MCF 10A (cell line): ENCODE results near the gene NAA80. TPM values are rescaled to one million over a fixed set of nuclear protein-coding genes. Genes with fewer than 3 reads are reported as not detected.

Experiments used
- BruUV-seq: library from RNA; stranded (reverse); fragments of 400-500 nt; replicated peaks from 2 replicates; lab custom pipeline; 2021; lab: Mats Ljungman, UMichigan
- CTCF ChIA-PET: fragments of 300-600 bp; sonication (Branson Sonifier 250); formaldehyde crosslinking; extraction: SDS; loops from one replicate; lab custom pipeline; 2021; ENCODE audit warnings: antibody characterized with exemption, inconsistent platforms; lab: Yijun Ruan, JAX
- POLR2A ChIA-PET: fragments of 300-600, 350-650 bp; sonication (Branson Sonifier 250); formaldehyde crosslinking; extraction: SDS; loops from one replicate; lab custom pipeline; 2020; ENCODE audit warnings: antibody characterized with exemption, inconsistent platforms; lab: Yijun Ruan, JAX
- DNase-seq: peaks from one replicate; pipeline ENCODE4 v3.0.0-alpha.2; 2018; ENCODE audit not compliant: unreplicated experiment
- H3K27ac Mint-ChIP-seq: one replicate; pipeline ENCODE4 v1.8.0; 2022; ENCODE audit warnings: mild to moderate bottlenecking, low read depth, mixed read lengths; ENCODE audit not compliant: unreplicated experiment
- H3K27me3 Mint-ChIP-seq: one replicate; pipeline ENCODE4 v1.8.0; 2022; ENCODE audit warnings: mixed read lengths; ENCODE audit not compliant: insufficient read depth, unreplicated experiment
- H3K36me3 Mint-ChIP-seq: one replicate; pipeline ENCODE4 v1.8.0; 2022; ENCODE audit warnings: mild to moderate bottlenecking, moderate library complexity, mixed read lengths; ENCODE audit not compliant: insufficient read depth, unreplicated experiment
- H3K4me1 Mint-ChIP-seq: one replicate; pipeline ENCODE4 v1.8.0; 2022; ENCODE audit warnings: mixed read lengths; ENCODE audit not compliant: insufficient read depth, unreplicated experiment
- H3K4me3 Mint-ChIP-seq: one replicate; pipeline ENCODE4 v1.8.0; 2022; ENCODE audit warnings: mild to moderate bottlenecking, moderate library complexity, mixed read lengths; ENCODE audit not compliant: unreplicated experiment
- H3K9me3 Mint-ChIP-seq: one replicate; pipeline ENCODE4 v1.8.0; 2022; ENCODE audit warnings: mixed read lengths; ENCODE audit not compliant: unreplicated experiment
- CTCF ChIP-seq: fragments of 200-600 bp; IDR thresholded peaks from one replicate; pipeline ENCODE4 v1.8.0; 2022; ENCODE audit warnings: antibody characterized with exemption, mild to moderate bottlenecking; ENCODE audit not compliant: unreplicated experiment
- intact Hi-C: fragments of 100-400 bp; cut with micrococcal nuclease; formaldehyde crosslinking; loops from 2 replicates; pipeline ENCODE4 v1.14.1; 2022
- total RNA-seq: library from RNA; stranded (reverse); gene quantifications from 2 replicates; pipeline ENCODE4 v1.2.3, GENCODE V29; 2022

Gene NAA80
- total RNA-seq, 1 experiment from 2014 or later, result 12.4 TPM

- CTCF ChIA-PET, result interaction anchor here (0.7 to 1.3 kb wide), 3 partner anchors 11 to 21 kb away, joined by 3 to 4 read pairs (median 3); partner anchors contain the start of genes HYAL3 and NAA80
- no peak for DNase-seq
- no peaks in the 10 kb centered on the region for H3K27me3 Mint-ChIP-seq
- H3K4me1 Mint-ChIP-seq, result peaks cover 22% of the 10 kb centered on the region
- peak overlapping the region; percentile 80 for H3K4me3 Mint-ChIP-seq
- H3K9me3 Mint-ChIP-seq, result no peaks in the 10 kb centered on the region
- peak overlapping the region; percentile 98 for H3K27ac Mint-ChIP-seq
- intact Hi-C loops, result no loop called here
- BruUV-seq, result TSS peak; percentile 23
- TF ChIP-seq CTCF, result no peak
- peaks cover 6% of the 10 kb centered on the region for H3K36me3 Mint-ChIP-seq
- POLR2A ChIA-PET, result interaction anchor here (0.6 to 5.0 kb wide), 8 partner anchors 9 to 164 kb away, joined by 3 to 25 read pairs (median 4); partner anchors contain the start of genes HYAL3, IFRD2 and NAA80
These were observed 20.9 kb upstream of the NAA80 start for GRCh38 chr3:50319894-50320625.

DNA sequence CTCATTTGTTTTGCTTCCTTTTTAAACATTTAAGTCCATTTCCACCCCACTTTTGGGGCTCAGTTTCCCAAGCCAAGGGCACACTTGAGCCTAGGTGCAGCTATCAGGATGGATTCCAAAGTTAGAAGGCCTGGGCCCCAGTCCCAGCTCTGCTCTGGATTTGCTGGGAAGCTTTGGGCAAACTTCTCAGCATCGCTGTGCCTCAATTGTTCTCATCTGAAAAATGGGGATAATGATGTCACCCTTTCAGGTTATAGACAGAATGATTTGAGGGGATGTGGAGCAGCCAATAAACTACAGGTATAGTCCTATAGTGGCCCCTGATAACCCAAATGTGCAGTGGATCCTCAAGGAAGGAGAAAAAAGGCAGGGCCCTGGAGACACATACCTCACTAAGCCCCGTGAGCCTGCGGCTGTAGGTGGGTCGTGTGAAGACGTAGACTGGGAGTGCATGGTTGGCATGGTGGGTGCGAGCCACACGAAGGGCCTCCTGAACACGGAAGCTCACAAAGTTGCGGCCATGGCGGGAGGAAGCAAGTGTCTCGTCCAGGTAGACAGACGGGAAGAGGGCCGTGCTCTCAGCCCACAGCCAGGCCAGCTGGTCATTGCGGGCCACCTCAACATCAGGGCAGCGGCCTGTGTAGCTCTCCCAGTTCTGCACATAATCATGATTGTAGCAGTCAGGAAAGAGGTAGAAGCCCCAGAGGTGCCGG lies 20.1 kb upstream of the NAA80 start:
- no peaks in the 10 kb centered on the region for H3K27me3 Mint-ChIP-seq
- peaks cover 6% of the 10 kb centered on the region for H3K36me3 Mint-ChIP-seq
- no TSS peak for BruUV-seq
- H3K4me1 Mint-ChIP-seq, result peaks cover 22% of the 10 kb centered on the region
- POLR2A ChIA-PET, result interaction anchor here (0.6 to 1.6 kb wide), 6 partner anchors 8 to 163 kb away, joined by 3 to 7 read pairs (median 4); partner anchors contain the start of gene IFRD2
- TF ChIP-seq CTCF, result no peak
- peak overlapping the region; percentile 59 for H3K4me3 Mint-ChIP-seq
- intact Hi-C loops, result no loop called here
- CTCF ChIA-PET, result interaction anchor here (0.7 to 1.3 kb wide), 5 partner anchors 9 to 21 kb away, joined by 3 to 6 read pairs (median 3); partner anchors contain the start of genes HYAL3, NAA80 and TUSC2
- no peaks in the 10 kb centered on the region for H3K9me3 Mint-ChIP-seq
- no peak for DNase-seq
- H3K27ac Mint-ChIP-seq, result no peak overlapping the region

DNA sequence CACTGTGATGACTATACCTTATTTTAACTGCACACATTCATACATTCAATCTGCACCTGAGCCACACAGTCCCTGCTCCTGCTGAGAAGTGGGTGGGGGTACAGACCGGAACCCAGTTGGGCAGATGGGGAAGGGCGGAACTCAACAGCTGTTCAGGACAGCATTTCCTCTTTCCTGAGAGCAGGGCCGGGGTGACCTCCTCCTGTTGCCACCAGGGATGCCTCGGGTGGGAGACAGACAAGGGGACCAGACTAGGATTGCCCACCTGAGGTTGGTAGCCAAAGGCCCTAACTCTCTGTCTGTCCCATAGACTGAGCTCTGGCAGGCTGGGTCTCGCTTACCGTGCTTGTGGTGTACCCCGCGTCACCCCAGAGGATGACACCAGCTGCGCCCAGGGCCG lies 19.4 kb upstream of the NAA80 start:
- POLR2A ChIA-PET, result interaction anchor here (0.7 to 1.6 kb wide), 5 partner anchors 9 to 26 kb away, joined by 3 to 7 read pairs (median 5); partner anchors contain the start of genes HYAL3, IFRD2 and NAA80
- H3K27ac Mint-ChIP-seq, result no peak overlapping the region

More for the DNA sequence above, 19.4 kb upstream of the NAA80 start:
- intact Hi-C loops, result no loop called here
- Mint-ChIP-seq H3K4me1 (peaks cover 28% of the 10 kb centered on the region), H3K27me3 (no peaks in the 10 kb centered on the region), H3K4me3 (no peak overlapping the region), H3K36me3 (peaks cover 6% of the 10 kb centered on the region), H3K9me3 (no peaks in the 10 kb centered on the region)
- no peak for TF ChIP-seq CTCF
- DNase-seq, result no peak
- CTCF ChIA-PET, result interaction anchor here (0.9 to 1.3 kb wide), 3 partner anchors 10 to 15 kb away, joined by 3 to 6 read pairs (median 3); partner anchors contain the start of gene TUSC2
- no TSS peak for BruUV-seq
